SHP77 treated with DMSO at 0.1 percent for 48 hours (cell line): ENCODE measurements around the gene AGT.

Experiments used
- DNase-seq: peaks from one replicate; lab custom pipeline; 2025; lab: John Stamatoyannopoulos, UW

AGT gene

DNA sequence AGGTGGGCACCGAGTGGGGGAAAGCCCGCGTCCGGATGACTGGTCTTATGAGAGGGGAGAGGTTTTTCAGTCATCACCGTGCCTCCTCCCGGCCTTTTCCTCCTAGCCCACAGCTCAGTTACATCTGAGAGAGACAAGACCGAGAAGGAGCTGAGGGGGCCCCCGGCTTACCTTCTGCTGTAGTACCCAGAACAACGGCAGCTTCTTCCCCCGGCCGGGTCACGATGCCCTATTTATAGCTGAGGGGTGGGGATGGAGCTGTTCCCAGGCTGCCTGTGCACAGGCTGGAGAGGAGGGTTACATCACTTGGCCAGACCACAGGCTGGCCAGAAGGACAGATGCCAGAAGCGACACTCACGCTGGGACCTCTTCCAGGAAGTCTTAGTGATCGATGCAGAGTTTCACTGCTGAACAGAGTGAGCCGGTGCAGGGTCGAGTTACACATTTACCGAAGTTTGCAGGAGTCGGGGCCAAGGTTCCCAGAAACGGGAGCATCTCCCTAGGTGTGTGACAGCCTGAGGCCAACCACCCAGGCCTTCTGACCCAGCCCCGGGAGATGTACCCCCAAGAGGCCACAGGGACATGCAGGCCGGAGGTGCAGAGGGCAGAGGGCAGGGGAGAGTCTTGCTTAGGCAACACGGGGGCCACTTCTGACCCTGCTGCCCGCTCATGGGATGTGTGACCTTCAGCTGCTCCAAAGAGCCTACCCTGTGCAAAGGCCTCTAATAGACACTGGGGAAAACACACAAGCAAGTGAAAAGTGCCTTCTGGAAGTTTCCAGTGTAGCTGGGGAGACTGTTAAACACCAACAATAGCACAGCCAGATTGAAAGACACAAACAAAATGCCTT, at the start of gene AGT:
AGT (minus strand) TSS at position 208 of the 850 bp plus-strand sequence. CDS start 3,299 bp downstream, outside the sequence.
- peak; percentile 72 for DNase-seq

DNA sequence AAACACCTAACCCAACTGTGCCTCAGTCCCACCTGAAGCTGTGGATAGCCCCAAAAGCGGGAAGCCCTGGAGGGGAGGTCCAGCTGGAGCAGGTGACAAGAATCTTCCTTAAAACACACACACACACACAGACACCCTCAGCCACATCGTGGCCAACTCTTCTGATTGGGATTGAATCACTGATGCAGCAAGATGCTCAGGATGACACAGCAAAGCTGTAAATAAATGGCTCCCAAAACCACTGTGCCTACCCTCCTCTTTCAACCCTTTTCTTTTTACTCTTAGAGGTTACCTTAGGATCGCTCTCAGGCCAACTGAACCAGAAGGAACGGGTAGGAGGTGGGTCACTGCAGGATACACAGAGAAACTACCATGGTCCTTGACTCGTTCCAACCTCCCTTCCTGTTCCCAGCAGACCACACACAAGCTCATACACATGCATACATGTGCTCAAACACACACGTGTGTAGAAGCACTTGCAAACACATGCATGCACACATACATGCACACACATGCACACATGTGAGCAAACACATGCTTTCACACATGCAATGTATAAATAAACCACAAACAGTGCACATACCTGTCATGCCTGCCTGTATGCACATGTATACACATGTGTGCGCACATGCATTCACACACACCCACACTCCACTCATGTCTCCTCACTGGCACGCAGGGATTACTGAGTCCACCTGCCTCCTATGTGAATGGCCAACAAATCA, 47.7 kb upstream of the AGT start:
- DNase-seq = no peak

DNA sequence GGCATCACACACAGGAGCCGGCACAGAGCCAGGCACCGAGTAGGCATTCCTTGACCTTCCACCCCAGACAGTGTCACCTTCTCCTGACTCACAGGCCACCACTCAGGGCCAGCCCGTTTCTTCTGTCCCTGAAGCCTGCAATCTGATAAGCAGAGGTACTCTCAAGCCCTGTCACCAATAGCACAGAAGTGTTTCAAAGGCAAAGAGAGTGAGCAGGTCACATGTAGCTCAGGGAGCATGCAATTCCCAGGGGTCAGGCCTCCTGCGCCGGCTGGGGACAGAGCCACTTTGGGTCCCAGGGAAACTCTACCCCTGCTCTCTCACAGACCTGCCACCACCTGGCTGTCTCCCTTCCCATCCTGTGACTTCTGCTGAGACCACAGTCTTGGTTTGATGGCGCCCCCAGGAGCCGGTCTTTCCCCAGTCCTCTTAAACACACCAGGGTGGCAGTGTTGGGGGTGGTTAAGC, 46.5 kb upstream of the AGT start:
- DNase-seq = no peak

DNA sequence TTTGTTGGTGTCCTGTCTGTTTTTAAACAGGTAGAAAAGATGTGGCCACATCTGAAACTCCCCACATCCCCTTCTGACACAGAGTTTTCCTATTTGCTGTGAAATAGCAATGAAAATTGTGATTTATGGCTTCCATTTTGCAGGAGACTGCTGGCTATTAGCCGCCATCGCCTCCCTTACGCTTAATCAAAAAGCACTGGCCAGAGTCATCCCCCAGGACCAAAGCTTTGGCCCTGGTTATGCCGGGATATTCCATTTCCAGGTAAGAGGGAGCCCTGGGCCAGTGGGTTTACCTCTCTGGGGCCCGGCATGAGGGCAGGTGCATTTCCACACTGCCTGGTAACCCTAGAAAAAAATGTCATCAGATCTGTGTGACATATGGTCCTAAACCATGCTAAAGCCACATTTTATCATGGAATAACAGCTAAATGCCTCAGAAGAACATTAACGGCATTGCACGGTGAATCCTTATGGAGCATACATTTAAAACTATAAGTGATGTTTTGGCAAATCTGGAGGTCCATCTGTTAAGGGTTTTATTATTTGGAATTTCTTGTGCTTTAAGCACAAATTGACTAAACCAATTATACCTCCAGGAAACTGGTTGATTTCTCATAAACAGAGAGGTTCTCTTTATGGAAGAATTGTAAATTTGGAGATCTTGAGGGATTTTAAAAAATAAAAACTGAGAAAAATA, 45.6 kb upstream of the AGT start:
- no peak for DNase-seq

DNA sequence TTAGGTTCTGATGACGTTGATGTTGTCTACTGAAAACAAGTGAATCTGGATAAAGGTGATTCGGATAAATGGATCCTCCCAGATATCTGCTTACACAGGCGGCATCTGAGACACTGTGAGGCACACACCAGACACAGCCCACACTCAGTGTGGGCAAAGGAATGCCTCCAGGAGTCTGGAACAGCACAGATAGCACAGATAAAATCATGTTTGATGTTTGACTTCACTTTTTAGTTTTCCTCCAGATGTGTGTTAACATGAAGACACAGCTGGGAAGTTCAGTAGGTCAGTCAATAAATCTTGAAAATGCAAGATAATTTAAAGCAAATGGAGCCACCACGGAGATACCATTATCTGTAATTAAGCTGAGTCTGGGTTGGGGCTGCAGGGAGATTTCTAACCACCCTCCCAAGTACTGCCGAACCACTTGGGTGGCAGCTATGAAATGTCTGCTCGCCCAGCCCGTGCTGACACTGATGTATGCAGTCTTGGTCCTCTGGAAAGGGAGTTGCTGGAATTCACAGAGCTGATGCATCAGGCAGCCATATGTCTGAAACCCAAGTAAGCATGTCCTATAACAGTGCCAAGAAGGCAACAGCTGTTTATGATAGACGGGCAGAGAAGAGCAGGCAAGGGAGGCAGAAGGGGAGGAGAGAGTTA, 44.9 kb upstream of the AGT start:
- no peak for DNase-seq

DNA sequence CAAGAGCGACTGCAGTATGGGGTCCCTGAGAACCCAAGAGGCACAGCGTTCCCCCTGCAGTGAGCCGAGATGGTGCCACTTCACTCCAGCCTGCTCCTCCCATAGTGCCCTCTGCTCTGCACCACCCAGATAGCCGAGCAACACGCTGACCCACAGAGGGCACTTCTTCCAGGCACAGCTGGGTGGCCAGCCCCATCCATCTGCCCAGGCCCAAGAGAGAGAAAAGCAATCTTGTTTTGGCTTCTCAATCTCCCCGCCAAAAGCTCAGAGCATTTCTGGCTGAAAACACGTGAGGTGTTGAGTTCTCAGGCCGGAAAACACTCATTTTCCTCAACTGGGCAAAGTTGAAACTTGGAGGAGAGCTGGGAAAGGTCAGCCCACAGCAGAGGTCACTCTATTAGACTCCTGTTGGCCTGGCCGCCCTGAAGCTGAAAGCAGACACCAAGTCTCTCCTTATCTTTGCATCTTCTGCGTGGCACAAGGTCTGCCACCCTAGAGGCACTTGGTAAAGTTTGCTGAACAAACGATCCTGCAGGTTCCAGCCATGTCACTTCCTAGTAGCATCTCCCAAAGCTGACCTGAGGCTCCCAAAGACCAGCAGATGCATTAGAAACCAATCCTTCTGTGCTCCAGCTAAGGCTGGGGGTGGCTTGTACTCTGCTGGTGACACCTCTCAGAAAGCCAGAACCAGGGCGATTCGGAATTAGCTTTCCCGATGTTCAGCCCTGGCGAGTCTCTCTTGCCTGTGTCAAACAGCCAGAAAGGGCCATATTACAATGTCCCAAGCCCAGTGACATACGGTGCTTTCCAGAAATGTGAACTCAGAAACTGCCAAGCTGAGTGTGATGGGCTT, 44.2 kb upstream of the AGT start:
- no peak for DNase-seq

DNA sequence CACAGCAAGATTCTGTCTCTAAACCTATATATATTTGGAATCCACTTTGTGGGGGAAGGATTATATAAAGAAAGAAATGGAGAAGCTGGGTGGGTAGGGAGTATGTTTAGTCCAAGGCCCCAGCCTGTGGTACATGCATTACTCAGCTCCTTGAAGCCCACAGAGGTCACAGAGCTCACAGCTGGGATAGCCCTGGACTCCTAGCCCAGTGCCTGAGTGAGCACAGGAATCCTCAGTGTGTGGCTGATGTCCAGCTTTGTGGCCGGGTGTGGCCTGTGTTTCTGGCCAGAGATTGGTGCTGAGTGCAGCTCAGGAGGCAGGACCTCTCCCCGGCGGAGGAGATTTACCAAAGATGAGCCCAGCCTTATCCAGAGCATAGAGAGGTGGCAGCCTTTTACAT, 40.9 kb upstream of the AGT start:
- DNase-seq = no peak

DNA sequence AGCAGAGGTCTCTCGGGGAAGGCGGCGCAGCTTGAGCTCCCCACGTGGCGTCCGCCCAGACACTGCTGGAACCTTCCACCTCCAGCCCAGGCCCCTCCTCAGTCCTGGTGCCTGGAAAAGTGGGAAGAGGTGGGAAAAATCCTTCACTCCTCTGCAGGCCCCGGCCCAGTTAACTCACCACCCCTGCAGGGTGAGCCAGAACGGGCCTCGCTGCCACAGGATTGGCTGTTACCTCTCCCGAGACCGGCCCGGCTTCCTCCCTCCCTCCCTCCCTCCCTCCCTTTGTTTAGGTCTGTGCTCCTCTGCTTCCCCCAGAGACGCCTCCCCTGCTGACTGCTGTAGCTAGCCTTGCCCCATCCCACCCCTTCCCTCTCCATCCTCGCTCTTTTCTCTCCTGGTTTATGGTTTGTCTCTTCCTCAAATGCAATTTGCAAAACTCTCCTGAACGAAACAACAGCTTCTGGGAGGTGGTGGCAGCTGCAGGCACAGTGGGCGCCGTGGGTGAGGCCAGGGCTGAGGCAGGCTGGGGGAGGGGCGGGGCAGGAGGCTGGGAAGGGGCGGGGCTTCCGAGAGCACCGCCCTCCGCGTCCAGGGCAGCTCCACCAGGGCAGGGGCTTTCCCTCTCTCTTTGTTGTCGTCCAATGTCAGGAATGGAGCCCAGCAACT, 39.8 kb upstream of the AGT start:
- DNase-seq = peak; percentile 67

DNA sequence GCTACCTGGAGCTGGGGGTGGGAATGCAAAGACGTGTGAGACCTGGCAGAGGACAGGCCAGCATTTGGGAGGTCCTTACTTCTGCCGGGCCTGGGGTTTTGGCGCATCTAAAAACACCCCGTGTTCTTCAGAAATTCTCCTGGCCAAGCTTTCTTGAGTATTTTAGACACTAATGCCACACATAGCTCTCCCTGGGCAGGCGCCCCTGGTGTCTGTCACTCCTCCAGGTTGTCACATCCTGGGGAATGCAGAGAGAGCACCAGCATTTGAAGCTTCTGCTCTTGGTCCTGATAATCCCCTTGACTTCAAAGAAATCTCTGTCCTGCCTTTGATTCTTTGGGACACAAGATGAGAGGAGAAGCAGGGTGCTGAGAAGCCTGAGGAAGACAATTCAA, 39.3 kb upstream of the AGT start:
- no peak for DNase-seq

DNA sequence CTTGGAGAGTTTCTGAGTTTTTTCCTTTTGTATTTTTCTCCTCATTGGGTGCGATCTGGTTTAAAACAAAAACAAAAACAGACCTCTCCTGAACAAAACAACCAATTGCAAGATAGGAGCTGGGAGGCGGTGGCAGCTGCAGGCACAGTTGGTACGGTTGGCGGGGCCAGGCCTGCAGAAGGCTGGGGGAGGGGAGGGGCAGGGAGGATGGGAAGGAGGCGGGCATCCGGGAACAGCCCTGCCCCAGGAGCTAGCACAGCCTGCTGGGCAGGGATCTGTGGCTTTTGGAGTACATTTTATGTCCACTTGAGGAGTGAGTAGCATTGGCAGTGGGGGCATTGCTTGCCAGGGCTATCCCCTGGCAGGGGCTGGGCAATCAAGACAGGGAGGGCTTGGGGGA, 38.5 kb upstream of the AGT start:
- DNase-seq = peak; percentile 89

DNA sequence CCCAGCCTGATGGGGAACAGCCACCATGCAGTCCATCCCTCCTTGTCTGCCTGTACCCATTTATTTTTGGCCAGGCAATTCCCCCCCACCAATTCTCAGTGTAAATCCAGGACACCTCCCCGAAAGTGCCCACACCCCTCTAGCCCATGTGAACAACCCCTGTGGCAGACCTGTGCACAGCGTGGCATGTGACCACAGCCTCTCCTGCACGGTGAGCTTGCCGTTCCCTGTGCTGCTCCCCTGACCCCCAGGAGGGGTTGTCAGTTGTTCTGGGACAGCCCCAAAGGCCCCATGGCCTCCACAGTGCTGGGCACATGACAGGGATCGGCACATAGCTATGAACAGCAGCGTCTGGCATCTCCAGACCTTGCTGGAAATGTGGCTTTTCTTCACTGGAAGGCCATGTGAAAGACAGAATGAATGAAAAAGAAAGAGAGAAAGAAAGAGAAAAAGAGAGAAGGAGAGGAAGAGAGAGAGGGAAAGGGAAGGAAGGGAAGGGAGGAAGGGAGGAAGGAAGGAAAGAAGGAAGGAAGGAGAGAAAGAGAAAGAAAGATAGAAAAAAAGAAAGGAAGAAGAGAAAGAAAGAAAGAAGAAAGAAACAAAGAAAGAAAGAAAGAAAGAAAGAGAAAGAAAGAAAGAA, 37.2 kb upstream of the AGT start:
- no peak for DNase-seq

DNA sequence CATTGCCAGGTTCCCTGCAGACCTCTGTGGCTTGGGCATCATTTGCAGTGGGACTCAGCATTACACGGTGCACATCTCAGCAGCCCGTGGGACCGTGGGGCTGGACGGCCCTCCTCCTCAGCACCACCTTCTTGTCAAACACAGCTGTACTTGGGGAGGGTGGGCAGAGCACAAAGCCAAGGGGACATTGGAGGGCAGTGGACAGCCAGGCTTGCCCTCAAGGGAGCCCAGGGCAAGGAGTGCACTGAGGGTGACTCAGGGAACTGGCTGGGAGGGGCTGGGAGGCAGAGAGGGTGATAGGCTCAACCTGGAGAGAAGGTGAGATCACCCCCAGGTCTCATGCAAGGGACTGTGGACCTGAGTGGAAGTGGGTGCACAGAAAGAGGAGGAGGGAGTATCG, 36.7 kb upstream of the AGT start:
- DNase-seq = no peak

DNA sequence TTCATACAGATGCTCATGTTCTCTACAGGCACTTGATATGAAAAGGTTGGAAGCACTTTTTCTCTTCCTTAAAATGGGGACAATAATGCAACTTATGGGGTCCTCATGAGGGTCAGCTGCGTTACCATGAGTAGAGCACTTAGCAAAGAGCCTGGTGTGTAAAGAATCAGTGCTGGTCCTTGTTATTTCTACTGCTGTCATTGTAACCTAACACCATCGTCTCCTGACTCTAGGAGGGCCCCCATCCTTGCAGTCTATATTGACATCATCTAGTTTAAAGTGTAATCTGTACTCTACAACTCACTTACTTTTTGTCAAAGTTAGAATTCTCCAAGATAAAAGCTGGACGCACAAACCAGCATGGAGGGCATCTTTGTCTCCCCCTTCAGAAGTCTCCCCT, 35.7 kb upstream of the AGT start:
- no peak for DNase-seq

DNA sequence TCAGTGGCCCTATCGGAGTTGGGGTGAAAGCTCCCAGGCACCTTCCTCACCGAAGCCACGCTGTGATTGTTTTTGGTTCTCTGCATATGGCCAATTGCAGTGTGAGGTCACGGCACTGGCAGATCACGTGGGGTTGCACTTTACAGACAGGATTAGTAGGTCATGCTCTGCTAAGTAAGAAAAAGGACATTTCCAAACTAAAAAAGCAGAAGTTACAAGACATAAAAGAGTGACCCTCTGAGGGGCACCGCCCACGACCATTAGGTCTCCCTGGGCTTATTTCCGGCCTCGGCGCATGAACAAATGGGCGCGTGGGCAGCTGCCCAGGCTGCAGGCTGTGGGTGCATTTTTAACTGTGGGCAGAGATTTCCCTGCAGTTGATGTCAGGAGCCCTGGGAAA, 35.2 kb upstream of the AGT start:
- DNase-seq = peak; percentile 18

DNA sequence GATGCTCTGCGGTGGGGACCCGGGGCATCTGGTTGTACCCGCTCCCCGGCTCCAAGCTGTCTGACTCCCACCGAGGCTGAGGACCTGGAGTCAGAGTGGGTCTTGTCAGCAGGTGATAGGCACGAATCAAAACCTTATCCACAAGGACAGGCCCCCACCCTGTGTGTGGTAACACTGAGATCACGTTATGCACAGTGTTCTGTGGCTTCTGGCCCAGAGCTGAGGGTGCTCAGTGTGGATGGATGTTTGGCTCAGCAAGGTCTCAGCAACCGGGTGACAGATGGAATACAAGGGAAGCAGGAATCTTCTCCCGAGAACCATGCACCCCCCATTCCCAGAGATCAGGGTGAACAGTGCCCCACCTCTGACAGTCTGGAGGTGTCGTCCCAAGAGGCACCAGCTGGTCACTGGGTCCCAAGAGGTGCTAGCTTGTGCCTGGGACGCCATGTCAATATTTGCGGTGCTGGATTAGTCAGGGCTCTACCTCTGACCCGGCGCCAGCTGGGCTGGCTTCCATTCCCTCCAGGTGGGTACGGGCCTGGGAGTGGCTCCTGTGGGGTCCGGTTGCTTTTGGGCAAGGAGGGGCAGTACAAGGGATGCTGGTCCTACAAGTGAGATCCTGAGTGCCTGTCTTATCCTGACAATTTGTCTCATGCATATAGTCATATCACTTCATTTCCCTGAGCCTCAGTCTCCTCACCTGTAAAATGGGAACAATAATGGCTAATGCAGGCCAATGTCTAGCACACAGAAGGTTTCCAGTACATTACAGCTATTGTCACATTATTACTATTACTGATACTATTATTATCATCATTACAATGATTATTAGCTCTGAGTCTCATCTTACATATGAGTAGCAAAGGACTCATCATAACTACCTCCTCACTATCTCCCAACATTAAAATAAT, 34.2 kb upstream of the AGT start:
- DNase-seq = peak; percentile 65

DNA sequence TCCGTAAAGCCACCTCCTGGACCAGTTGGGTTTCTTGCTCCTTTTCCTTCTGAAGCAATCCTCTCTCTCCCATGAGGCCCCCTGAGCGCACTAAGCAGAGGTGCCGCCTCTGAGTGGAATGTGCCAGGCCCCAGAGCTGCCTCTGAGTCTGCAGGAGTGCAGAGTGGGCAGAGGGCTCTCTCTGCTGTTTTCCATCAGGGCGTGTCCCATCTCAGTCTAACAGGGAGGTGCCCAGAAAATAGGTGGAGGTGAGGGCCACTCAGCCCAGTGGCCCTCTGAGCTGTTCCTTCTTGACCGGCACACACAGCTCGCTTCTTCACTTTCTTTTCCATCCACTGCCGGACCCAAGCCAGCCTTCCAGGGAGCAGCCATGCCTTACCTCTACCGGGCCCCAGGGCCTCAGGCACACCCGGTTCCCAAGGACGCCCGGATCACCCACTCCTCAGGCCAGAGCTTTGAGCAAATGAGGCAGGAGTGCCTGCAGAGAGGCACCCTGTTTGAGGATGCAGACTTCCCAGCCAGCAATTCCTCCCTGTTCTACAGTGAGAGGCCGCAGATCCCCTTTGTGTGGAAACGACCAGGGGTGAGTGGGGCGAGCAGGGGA, 33.3 kb upstream of the AGT start, which contains the start of gene CAPN9:
CAPN9 (plus strand) TSS at position 262 of the 604 bp plus-strand sequence; CDS start at position 371, 109 bp downstream.
- DNase-seq = peak; percentile 59

DNA sequence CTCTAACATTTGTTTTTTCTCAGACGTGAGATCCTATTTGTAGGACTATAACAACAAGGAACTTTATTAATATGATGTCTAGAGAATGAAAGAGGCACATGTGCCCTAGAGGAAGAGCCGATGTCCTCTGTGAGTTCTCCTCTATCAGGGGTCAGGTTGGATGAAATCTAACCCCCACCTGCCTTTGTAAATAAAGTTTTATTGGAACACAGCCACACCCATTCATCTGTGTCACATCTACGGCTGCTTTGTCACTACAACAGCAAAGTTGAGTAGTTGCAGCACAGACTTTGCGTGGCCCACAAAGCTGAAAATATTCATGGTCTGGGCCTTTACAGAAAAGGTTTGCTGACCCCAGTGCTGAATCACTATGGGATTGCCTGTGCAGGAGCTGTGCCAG, 32.7 kb upstream of the AGT start:
- DNase-seq = peak; percentile 59

DNA sequence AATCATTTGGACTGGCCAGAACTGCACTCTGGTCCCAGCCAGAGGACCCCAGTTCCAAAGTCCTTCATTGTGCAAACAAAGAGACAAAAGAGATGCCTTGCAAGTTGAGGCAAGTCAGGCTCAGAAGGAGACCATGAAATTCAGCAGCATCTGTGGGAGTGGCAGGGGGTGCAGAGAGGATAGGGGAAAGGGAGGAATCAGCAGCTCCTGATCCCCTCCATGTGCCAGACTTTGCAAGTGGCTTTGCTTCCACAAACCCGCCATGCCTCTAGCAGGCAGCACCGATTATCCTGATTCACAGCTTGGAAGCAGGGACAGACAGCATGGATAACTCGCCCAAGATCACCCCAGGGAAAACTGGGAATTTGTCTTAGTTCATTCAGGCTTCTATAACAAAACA, 31.1 kb upstream of the AGT start:
- DNase-seq = peak; percentile 27
